K562 (cell line): ENCODE data around the gene GPR176. TPM values are rescaled to one million over a fixed set of nuclear protein-coding genes. Genes with fewer than 3 reads are reported as not detected.

Experiments used
- ADNP ChIP-seq: fragments of 200-800 bp; sonication (Bioruptor generic); IDR thresholded peaks from 2 replicates; pipeline ENCODE4 v1.6.1; 2016; ENCODE audit warnings: missing genetic modification characterization, missing compliant biosample characterization
- FIP1L1 ChIP-seq: fragments of 200-400 bp; formaldehyde crosslinking; IDR thresholded peaks from 2 replicates; pipeline ENCODE4 v1.6.1; 2018; ENCODE audit warnings: mild to moderate bottlenecking, low read depth, low read length; ENCODE audit not compliant: poor library complexity, severe bottlenecking
- GTF2B ChIP-seq: IDR thresholded peaks from 2 replicates; pipeline ENCODE4 v1.6.1; 2011; ENCODE audit not compliant: insufficient read length; ENCODE audit errors: extremely low read depth
- IRF9 ChIP-seq: fragments of 450-650 bp; IDR thresholded peaks from 2 replicates; pipeline ENCODE4 v1.6.1; 2016; ENCODE audit warnings: missing biosample characterization, missing genetic modification characterization
- LEF1 ChIP-seq: fragments of 450-650 bp; IDR thresholded peaks from 2 replicates; pipeline ENCODE4 v1.6.1; 2016; ENCODE audit warnings: mild to moderate bottlenecking
- NFRKB ChIP-seq: fragments of 450-650 bp; IDR thresholded peaks from 2 replicates; pipeline ENCODE4 v1.6.1; 2016; ENCODE audit warnings: low read depth
- OTX1 ChIP-seq: fragments of 450-650 bp; formaldehyde crosslinking; IDR thresholded peaks from 2 replicates; pipeline ENCODE4 v1.4.0; 2022; ENCODE audit warnings: mild to moderate bottlenecking
- SAFB2 ChIP-seq: fragments of 200-400 bp; formaldehyde crosslinking; IDR thresholded peaks from 2 replicates; pipeline ENCODE4 v1.6.1; 2018; ENCODE audit warnings: borderline replicate concordance, low read length, low read depth, moderate library complexity; ENCODE audit not compliant: severe bottlenecking
- SNIP1 ChIP-seq: fragments of 450-650 bp; IDR thresholded peaks from 2 replicates; pipeline ENCODE4 v1.7.1; 2017; ENCODE audit warnings: low read depth, mild to moderate bottlenecking
- ZZZ3 ChIP-seq: fragments of 450-650 bp; IDR thresholded peaks from 2 replicates; pipeline ENCODE4 v1.6.1; 2016; ENCODE audit warnings: antibody characterized with exemption, mild to moderate bottlenecking, moderate library complexity
- polyA plus RNA-seq, 8 experiments: library from polyadenylated mRNA; depleted of rRNA in 4 of 8; stranded (reverse) in 5 of 8; unstranded in 3 of 8; fragments of >200 nt; fragmentation: Nextera tagmentation in 2 of 8; fragmentation: Illumina TruSeq in 1 of 8; extraction: Ambion mirVana in 2 of 8; extraction: Trizol in 1 of 8; gene quantifications; 2 replicates each; pipeline versions ENCODE4 v1.2.1 to v1.2.3, GENCODE V29; 2011 to 2014; ENCODE audit warnings: inconsistent platforms in 1 of 8, missing spikeins in 1 of 8
- total RNA-seq, 7 experiments: library from RNA; depleted of rRNA in 6 of 7; stranded (reverse); fragments of >200 nt in 6 of 7; fragmentation: Illumina TruSeq in 2 of 7; extraction: Trizol in 2 of 7; gene quantifications; 2 replicates each; pipeline versions ENCODE4 v1.2.1 to v1.2.3, GENCODE V29; 2011 to 2021; ENCODE audit warnings: low replicate concordance in 1 of 7
- TF ChIP-seq, protein P1 (sequence below): fragments of 250-450 bp; sonication (Bioruptor Pico); IDR thresholded peaks from 2 replicates; pipeline ENCODE4 v1.5.1; 2021; ENCODE audit warnings: mild to moderate bottlenecking
- TF ChIP-seq, protein P2 (sequence below), 3 experiments: fragments of 200-800 bp in 1 of 3; sonication (Bioruptor generic) in 1 of 3; sonication (generic) in 1 of 3; formaldehyde crosslinking in 1 of 3; IDR thresholded peaks; 2 replicates each; pipeline versions ENCODE4 v1.6.1 to v1.8.0; 2016 to 2022; ENCODE audit warnings: mild to moderate bottlenecking in 2 of 3, missing compliant biosample characterization in 2 of 3, missing genetic modification characterization in 2 of 3, missing genetic modification reagents in 1 of 3
- TF ChIP-seq, protein P3 (sequence below): sonication (generic); formaldehyde crosslinking; IDR thresholded peaks from 2 replicates; pipeline ENCODE4 v1.8.0; 2023; ENCODE audit warnings: mild to moderate bottlenecking, missing genetic modification reagents
- TF ChIP-seq, protein P4 (sequence below): sonication (generic); formaldehyde crosslinking; IDR thresholded peaks from 2 replicates; pipeline ENCODE4 v1.8.0; 2022; ENCODE audit warnings: mild to moderate bottlenecking, low read depth, missing genetic modification reagents
- TF ChIP-seq, protein P5 (sequence below): fragments of 450-650 bp; formaldehyde crosslinking; IDR thresholded peaks from 2 replicates; pipeline ENCODE4 v1.4.0; 2020; ENCODE audit warnings: mild to moderate bottlenecking, moderate library complexity

The GPR176 gene
- total and polyA plus RNA-seq, 9 of the 15 experiments (the other 6 are each of a cell fraction or from before 2014, with no cell fraction given) = 0.03 to 1.2 (median 0.76) TPM

GRCh38 chr15:39920510-39921273 is 626 bp upstream of the GPR176 start (continued):
- TF ChIP-seq, protein P1, sequence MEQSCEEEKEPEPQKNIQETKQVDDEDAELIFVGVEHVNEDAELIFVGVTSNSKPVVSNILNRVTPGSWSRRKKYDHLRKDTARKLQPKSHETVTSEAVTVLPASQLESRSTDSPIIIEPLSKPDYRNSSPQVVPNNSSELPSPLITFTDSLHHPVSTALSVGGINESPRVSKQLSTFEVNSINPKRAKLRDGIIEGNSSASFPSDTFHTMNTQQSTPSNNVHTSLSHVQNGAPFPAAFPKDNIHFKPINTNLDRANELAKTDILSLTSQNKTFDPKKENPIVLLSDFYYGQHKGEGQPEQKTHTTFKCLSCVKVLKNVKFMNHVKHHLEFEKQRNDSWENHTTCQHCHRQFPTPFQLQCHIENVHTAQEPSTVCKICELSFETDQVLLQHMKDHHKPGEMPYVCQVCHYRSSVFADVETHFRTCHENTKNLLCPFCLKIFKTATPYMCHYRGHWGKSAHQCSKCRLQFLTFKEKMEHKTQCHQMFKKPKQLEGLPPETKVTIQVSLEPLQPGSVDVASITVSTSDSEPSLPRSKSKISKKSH = no peak
- TF ChIP-seq, protein P2, sequence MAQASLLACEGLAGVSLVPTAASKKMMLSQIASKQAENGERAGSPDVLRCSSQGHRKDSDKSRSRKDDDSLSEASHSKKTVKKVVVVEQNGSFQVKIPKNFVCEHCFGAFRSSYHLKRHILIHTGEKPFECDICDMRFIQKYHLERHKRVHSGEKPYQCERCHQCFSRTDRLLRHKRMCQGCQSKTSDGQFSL (CRISPR knock-in tag; IDR thresholded peaks at IDR 0.05) = no peak
- TF ChIP-seq, protein P2 (tag; IDR thresholded peaks at IDR 0.05) = no peak
- TF ChIP-seq SAFB2 (no peak), OTX1 (CRISPR knock-in tag) (no peak), IRF9 (tag) (no peak), ZZZ3 (no peak), NFRKB (peak; percentile 80; the same call in 1 of the 2 replicates), LEF1 (no peak), GTF2B (no peak), ADNP (no peak), FIP1L1 (no peak), SNIP1 (no peak)
- TF ChIP-seq, protein P3, sequence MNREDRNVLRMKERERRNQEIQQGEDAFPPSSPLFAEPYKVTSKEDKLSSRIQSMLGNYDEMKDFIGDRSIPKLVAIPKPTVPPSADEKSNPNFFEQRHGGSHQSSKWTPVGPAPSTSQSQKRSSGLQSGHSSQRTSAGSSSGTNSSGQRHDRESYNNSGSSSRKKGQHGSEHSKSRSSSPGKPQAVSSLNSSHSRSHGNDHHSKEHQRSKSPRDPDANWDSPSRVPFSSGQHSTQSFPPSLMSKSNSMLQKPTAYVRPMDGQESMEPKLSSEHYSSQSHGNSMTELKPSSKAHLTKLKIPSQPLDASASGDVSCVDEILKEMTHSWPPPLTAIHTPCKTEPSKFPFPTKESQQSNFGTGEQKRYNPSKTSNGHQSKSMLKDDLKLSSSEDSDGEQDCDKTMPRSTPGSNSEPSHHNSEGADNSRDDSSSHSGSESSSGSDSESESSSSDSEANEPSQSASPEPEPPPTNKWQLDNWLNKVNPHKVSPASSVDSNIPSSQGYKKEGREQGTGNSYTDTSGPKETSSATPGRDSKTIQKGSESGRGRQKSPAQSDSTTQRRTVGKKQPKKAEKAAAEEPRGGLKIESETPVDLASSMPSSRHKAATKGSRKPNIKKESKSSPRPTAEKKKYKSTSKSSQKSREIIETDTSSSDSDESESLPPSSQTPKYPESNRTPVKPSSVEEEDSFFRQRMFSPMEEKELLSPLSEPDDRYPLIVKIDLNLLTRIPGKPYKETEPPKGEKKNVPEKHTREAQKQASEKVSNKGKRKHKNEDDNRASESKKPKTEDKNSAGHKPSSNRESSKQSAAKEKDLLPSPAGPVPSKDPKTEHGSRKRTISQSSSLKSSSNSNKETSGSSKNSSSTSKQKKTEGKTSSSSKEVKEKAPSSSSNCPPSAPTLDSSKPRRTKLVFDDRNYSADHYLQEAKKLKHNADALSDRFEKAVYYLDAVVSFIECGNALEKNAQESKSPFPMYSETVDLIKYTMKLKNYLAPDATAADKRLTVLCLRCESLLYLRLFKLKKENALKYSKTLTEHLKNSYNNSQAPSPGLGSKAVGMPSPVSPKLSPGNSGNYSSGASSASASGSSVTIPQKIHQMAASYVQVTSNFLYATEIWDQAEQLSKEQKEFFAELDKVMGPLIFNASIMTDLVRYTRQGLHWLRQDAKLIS (CRISPR knock-in tag) = no peak
- TF ChIP-seq, protein P4, sequence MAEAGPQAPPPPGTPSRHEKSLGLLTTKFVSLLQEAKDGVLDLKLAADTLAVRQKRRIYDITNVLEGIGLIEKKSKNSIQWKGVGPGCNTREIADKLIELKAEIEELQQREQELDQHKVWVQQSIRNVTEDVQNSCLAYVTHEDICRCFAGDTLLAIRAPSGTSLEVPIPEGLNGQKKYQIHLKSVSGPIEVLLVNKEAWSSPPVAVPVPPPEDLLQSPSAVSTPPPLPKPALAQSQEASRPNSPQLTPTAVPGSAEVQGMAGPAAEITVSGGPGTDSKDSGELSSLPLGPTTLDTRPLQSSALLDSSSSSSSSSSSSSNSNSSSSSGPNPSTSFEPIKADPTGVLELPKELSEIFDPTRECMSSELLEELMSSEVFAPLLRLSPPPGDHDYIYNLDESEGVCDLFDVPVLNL (CRISPR knock-in tag) = no peak; the same call in 1 of the 2 replicates
- TF ChIP-seq, protein P5, sequence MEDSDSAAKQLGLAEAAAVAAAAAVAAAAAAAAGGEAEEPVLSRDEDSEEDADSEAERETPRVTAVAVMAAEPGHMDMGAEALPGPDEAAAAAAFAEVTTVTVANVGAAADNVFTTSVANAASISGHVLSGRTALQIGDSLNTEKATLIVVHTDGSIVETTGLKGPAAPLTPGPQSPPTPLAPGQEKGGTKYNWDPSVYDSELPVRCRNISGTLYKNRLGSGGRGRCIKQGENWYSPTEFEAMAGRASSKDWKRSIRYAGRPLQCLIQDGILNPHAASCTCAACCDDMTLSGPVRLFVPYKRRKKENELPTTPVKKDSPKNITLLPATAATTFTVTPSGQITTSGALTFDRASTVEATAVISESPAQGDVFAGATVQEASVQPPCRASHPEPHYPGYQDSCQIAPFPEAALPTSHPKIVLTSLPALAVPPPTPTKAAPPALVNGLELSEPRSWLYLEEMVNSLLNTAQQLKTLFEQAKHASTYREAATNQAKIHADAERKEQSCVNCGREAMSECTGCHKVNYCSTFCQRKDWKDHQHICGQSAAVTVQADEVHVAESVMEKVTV = no peak
